ENCODE measurements around the gene TRPM4.

DNA sequence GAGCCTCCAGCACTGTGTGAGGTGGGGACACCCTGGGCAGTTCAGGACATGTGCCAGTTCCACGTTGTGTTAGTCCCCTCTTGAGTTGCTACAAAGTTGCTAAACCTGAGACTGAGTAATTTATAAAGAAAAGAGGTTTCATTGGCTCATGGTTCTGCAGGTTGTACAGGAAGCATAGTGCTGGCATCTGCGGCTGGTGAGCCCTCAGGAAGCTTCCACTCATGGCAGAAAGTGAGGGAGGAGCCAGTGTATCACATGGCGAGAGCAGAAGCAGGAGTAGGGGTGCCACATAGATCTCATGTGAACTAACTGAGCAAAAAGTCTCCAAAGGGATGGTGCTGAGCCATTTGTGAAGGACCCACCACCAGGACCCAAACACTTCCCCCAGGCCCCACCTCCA, 33.2 kb downstream of the TRPM4 start:
- TF ChIP-seq FOXM1 (IDR thresholded peaks at IDR 0.05; ENCODE audit: borderline replicate concordance) (no peak), ARNT (IDR thresholded peaks at IDR 0.05) (no peak), FOXK2 (IDR thresholded peaks at IDR 0.05) (no peak), ZNF384 (IDR thresholded peaks at IDR 0.05) (no peak), NFRKB (IDR thresholded peaks at IDR 0.05) (no peak), ELF4 (IDR thresholded peaks at IDR 0.05) (no peak), SP1 (IDR thresholded peaks at IDR 0.05) (no peak), SUZ12 (IDR thresholded peaks at IDR 0.05) (no peak), HDGF (IDR thresholded peaks at IDR 0.05; ENCODE audit: borderline replicate concordance) (no peak), TARDBP (IDR thresholded peaks at IDR 0.05) (no peak), BHLHE40 (IDR thresholded peaks at IDR 0.05; ENCODE audit: borderline replicate concordance) (no peak), FOXA1 (IDR thresholded peaks at IDR 0.05) (no peak)
- TF ChIP-seq, protein P1, sequence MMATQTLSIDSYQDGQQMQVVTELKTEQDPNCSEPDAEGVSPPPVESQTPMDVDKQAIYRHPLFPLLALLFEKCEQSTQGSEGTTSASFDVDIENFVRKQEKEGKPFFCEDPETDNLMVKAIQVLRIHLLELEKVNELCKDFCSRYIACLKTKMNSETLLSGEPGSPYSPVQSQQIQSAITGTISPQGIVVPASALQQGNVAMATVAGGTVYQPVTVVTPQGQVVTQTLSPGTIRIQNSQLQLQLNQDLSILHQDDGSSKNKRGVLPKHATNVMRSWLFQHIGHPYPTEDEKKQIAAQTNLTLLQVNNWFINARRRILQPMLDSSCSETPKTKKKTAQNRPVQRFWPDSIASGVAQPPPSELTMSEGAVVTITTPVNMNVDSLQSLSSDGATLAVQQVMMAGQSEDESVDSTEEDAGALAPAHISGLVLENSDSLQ (IDR thresholded peaks at IDR 0.05): no peak

Measured in HEK293T (cell line).